Suprapubic skin (tissue), 4 donors: ENCODE results near the gene GTPBP6.

Experiments
- POLR2A ChIP-seq, 2 donors: fragments of 450-650 bp; IDR thresholded peaks; one replicate each; pipeline ENCODE4 v1.6.1; 2017; ENCODE audit warnings: antibody characterized with exemption in 2 of 2, mild to moderate bottlenecking in 2 of 2, moderate library complexity in 2 of 2
- POLR2AphosphoS5 ChIP-seq, 3 donors: sonication (generic); formaldehyde crosslinking; IDR thresholded peaks; one replicate each; pipeline ENCODE4 v1.6.1; 2017; ENCODE audit warnings: antibody characterized with exemption in 3 of 3
- TF ChIP-seq, protein P1 (sequence below), 2 donors: fragments of 200-600 bp in 1 of 2; fragments of 450-650 bp in 1 of 2; sonication (generic) in 1 of 2; IDR thresholded peaks; one replicate each; pipeline ENCODE4 v1.5.1; 2016 to 2019; ENCODE audit warnings: antibody characterized with exemption in 2 of 2, mild to moderate bottlenecking in 1 of 2, moderate library complexity in 1 of 2

DNA sequence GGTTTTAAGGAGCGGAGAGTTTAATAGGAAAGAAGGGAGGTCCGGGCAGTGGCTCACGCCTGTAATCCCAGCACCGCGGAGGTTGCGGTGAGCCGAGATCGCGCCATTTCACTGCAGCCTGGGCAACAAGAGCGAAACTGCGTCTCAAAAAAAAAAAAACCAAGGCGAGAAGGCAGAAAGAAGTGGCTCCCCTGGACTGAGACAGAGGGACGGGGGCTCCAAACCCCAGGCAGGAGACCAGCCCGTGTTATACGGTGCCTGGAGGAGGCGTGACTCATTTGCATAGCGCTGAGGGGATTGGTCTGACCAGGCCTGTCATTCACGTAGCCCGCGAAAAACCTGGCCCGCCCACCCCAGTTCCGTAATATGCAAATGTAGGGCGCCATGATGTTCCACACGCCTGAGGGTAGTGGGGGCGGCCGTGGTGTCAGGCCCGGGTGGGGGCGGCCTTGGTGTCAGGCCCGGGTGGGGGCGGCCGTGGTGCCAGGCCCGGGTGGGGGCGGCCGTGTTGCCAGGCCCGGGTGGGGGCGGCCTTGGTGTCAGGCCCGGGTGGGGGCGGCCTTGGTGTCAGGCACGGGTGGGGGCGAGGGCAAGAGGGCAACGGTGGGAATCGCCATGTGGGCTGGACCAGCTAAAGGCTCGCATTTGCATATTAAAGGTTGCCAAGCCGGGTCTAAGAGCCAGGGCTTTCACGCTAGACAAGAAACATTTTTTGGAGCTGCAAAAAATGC, 35.3 kb downstream of the GTPBP6 start:
- TF ChIP-seq, protein P1, sequence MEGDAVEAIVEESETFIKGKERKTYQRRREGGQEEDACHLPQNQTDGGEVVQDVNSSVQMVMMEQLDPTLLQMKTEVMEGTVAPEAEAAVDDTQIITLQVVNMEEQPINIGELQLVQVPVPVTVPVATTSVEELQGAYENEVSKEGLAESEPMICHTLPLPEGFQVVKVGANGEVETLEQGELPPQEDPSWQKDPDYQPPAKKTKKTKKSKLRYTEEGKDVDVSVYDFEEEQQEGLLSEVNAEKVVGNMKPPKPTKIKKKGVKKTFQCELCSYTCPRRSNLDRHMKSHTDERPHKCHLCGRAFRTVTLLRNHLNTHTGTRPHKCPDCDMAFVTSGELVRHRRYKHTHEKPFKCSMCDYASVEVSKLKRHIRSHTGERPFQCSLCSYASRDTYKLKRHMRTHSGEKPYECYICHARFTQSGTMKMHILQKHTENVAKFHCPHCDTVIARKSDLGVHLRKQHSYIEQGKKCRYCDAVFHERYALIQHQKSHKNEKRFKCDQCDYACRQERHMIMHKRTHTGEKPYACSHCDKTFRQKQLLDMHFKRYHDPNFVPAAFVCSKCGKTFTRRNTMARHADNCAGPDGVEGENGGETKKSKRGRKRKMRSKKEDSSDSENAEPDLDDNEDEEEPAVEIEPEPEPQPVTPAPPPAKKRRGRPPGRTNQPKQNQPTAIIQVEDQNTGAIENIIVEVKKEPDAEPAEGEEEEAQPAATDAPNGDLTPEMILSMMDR (IDR thresholded peaks at IDR 0.05) = no peak
- TF ChIP-seq POLR2A (IDR thresholded peaks at IDR 0.05) (no peak), POLR2AphosphoS5 (IDR thresholded peaks at IDR 0.05) (no peak)
